HEK293T (cell line): Measurements from ENCODE around the gene TRIM77.
"Not testable (repeated sequence)": the region's sequence is repeated elsewhere in the genome, so short reads cannot be mapped to it uniquely, and the experiment has no call there.

Experiments used
- ARNT ChIP-seq: fragments of 450-650 bp; IDR thresholded peaks from 2 replicates; pipeline ENCODE4 v1.6.1; 2017; ENCODE audit warnings: mild to moderate bottlenecking
- BHLHE40 ChIP-seq: fragments of 450-650 bp; IDR thresholded peaks from 2 replicates; pipeline ENCODE4 v1.6.1; 2016; ENCODE audit warnings: mild to moderate bottlenecking, moderate library complexity, borderline replicate concordance
- CTBP1 ChIP-seq: fragments of 450-650 bp; IDR thresholded peaks from 2 replicates; pipeline ENCODE4 v1.6.1; 2016; ENCODE audit warnings: borderline replicate concordance
- ELF4 ChIP-seq: fragments of 450-650 bp; IDR thresholded peaks from 2 replicates; pipeline ENCODE4 v1.6.1; 2017; ENCODE audit warnings: antibody characterized with exemption
- FOXA1 ChIP-seq: fragments of 450-650 bp; IDR thresholded peaks from 2 replicates; pipeline ENCODE4 v1.6.1; 2016; ENCODE audit warnings: mild to moderate bottlenecking
- FOXK2 ChIP-seq: fragments of 450-650 bp; IDR thresholded peaks from 2 replicates; pipeline ENCODE4 v1.6.1; 2016; ENCODE audit warnings: mild to moderate bottlenecking
- FOXM1 ChIP-seq: fragments of 450-650 bp; IDR thresholded peaks from 2 replicates; pipeline ENCODE4 v1.6.1; 2017; ENCODE audit warnings: mild to moderate bottlenecking, borderline replicate concordance
- HDGF ChIP-seq: fragments of 450-650 bp; IDR thresholded peaks from 2 replicates; pipeline ENCODE4 v1.6.1; 2017; ENCODE audit warnings: antibody characterized with exemption, borderline replicate concordance
- SP1 ChIP-seq: fragments of 450-650 bp; IDR thresholded peaks from 2 replicates; pipeline ENCODE4 v1.6.1; 2017
- SUZ12 ChIP-seq: fragments of 450-650 bp; IDR thresholded peaks from 2 replicates; pipeline ENCODE4 v1.6.1; 2016; ENCODE audit warnings: mild to moderate bottlenecking
- TARDBP ChIP-seq: fragments of 450-650 bp; IDR thresholded peaks from 2 replicates; pipeline ENCODE4 v1.6.1; 2016
- TF ChIP-seq, protein P1 (sequence below): fragments of 450-650 bp; IDR thresholded peaks from 2 replicates; pipeline ENCODE4 v1.6.1; 2016

DNA sequence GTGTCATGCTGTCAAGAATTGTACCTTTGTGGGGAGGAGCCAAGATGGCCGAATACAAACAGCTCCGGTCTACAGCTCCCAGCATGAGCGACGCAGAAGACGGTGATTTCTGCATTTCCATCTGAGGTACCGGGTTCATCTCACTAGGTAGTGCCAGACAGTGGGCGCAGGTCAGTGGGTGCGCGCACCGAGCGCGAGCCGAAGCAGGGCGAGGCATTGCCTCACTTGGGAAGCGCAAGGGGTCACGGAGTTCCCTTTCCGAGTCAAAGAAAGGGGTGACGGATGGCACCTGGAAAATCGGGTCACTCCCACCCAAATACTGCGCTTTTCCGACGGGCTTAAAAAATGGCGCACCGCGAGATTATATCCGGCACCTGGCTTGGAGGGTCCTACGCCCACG lies 34.1 kb downstream of the TRIM77 start:
- TF ChIP-seq TARDBP, FOXK2, ELF4, ARNT, CTBP1, HDGF, FOXA1, BHLHE40, SP1, FOXM1, SUZ12: not testable (repeated sequence)
- TF ChIP-seq, protein P1, sequence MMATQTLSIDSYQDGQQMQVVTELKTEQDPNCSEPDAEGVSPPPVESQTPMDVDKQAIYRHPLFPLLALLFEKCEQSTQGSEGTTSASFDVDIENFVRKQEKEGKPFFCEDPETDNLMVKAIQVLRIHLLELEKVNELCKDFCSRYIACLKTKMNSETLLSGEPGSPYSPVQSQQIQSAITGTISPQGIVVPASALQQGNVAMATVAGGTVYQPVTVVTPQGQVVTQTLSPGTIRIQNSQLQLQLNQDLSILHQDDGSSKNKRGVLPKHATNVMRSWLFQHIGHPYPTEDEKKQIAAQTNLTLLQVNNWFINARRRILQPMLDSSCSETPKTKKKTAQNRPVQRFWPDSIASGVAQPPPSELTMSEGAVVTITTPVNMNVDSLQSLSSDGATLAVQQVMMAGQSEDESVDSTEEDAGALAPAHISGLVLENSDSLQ = not testable (repeated sequence)
